K562 (cell line): ENCODE results near the gene DNAAF3. TPM values are rescaled to one million over a fixed set of nuclear protein-coding genes. Genes with fewer than 3 reads are reported as not detected.

ENCODE experiments used
- ARID1B ChIP-seq: fragments of 450-650 bp; IDR thresholded peaks from 2 replicates; pipeline ENCODE4 v1.6.1; 2016; ENCODE audit warnings: antibody characterized with exemption, mild to moderate bottlenecking, inconsistent platforms
- FOXP1 ChIP-seq: sonication (generic); formaldehyde crosslinking; IDR thresholded peaks from 2 replicates; pipeline ENCODE4 v1.8.0; 2022; ENCODE audit warnings: mild to moderate bottlenecking, missing genetic modification reagents
- HMG20B ChIP-seq: fragments of 250-450 bp; sonication (Bioruptor Pico); IDR thresholded peaks from 2 replicates; pipeline ENCODE4 v1.5.0; 2021; ENCODE audit warnings: mild to moderate bottlenecking
- MXI1 ChIP-seq: IDR thresholded peaks from 2 replicates; pipeline ENCODE4 v1.6.1; 2011; ENCODE audit warnings: low read depth, mild to moderate bottlenecking, improper control_type of control experiment, low read length
- NR1H2 ChIP-seq: sonication (generic); formaldehyde crosslinking; IDR thresholded peaks from 2 replicates; pipeline ENCODE4 v1.4.0; 2020; ENCODE audit warnings: mild to moderate bottlenecking, missing genetic modification reagents
- PCBP1 ChIP-seq: fragments of 200-400 bp; formaldehyde crosslinking; IDR thresholded peaks from 2 replicates; pipeline ENCODE4 v1.6.1; 2018; ENCODE audit warnings: mild to moderate bottlenecking, low read depth, low read length; ENCODE audit not compliant: poor library complexity, severe bottlenecking
- RBBP5 ChIP-seq: fragments of 200-600 bp; sonication (generic); IDR thresholded peaks from 2 replicates; pipeline ENCODE4 v1.6.1; 2012; ENCODE audit warnings: borderline replicate concordance, mild to moderate bottlenecking, low read length, control low read depth, inconsistent platforms; ENCODE audit not compliant: insufficient read depth, poor library complexity, severe bottlenecking
- ZBTB12 ChIP-seq: fragments of 250-450 bp; sonication (Bioruptor Pico); IDR thresholded peaks from 2 replicates; pipeline ENCODE4 v1.4.0; 2020
- ZNF707 ChIP-seq: fragments of 250-450 bp; sonication (Bioruptor Pico); conservative IDR thresholded peaks from 2 replicates; pipeline ENCODE4 v1.8.0; 2022; ENCODE audit warnings: inconsistent platforms, mild to moderate bottlenecking, moderate library complexity
- polyA plus RNA-seq, 8 experiments: library from polyadenylated mRNA; depleted of rRNA in 4 of 8; stranded (reverse) in 5 of 8; unstranded in 3 of 8; fragments of >200 nt; fragmentation: Nextera tagmentation in 2 of 8; fragmentation: Illumina TruSeq in 1 of 8; extraction: Ambion mirVana in 2 of 8; extraction: Trizol in 1 of 8; gene quantifications; 2 replicates each; pipeline versions ENCODE4 v1.2.1 to v1.2.3, GENCODE V29; 2011 to 2014; ENCODE audit warnings: inconsistent platforms in 1 of 8, missing spikeins in 1 of 8
- total RNA-seq, 7 experiments: library from RNA; depleted of rRNA in 6 of 7; stranded (reverse); fragments of >200 nt in 6 of 7; fragmentation: Illumina TruSeq in 2 of 7; extraction: Trizol in 2 of 7; gene quantifications; 2 replicates each; pipeline versions ENCODE4 v1.2.1 to v1.2.3, GENCODE V29; 2011 to 2021; ENCODE audit warnings: low replicate concordance in 1 of 7
- TF ChIP-seq, protein P1 (sequence below): sonication (generic); formaldehyde crosslinking; IDR thresholded peaks from 2 replicates; pipeline ENCODE4 v1.8.0; 2022; ENCODE audit warnings: mild to moderate bottlenecking, missing genetic modification reagents
- TF ChIP-seq, protein P2 (sequence below), 2 experiments: fragments of 450-650 bp in 1 of 2; sonication (generic) in 1 of 2; formaldehyde crosslinking in 1 of 2; IDR thresholded peaks; 2 replicates each; pipeline versions ENCODE4 v1.7.1 to v1.9.0; 2016 to 2022; ENCODE audit warnings: inconsistent platforms in 1 of 2, mild to moderate bottlenecking in 1 of 2, missing genetic modification reagents in 1 of 2

The DNAAF3 gene
- total and polyA plus RNA-seq, 9 of the 15 experiments (the other 6 are each of a cell fraction or from before 2014, with no cell fraction given) = 21.6 to 61.5 (median 43.0) TPM

DNA sequence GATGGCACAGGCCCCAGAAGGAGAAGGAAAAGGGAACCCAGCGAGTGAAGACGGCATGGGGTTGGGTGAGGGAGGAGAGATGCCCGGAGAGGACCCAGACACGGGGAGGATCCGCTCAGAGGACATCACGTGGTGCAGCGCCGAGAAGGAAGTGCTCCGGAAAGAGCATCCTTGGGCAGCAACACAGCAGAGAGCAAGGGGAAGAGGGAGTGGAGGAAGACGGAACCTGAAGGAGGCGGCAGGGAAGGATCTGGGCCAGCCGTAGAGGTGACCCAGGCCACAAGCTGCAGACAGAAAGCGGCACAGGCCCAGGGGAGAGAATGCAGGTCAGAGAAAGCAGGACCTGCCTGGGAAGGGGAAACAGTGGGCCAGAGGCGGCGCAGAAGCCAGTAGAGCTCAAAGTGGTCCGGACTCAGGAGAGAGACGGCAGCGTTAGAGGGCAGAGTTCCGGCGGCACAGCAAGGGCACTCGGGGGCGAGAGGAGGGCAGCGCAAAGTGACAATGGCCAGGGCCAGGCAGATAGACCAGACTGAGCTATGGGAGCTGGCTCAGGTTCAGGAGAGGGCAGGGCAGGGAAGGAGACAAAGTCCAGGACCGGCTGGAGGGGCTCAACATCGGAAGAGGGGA lies 50.1 kb downstream of the DNAAF3 start (continued):
- TF ChIP-seq, protein P1, sequence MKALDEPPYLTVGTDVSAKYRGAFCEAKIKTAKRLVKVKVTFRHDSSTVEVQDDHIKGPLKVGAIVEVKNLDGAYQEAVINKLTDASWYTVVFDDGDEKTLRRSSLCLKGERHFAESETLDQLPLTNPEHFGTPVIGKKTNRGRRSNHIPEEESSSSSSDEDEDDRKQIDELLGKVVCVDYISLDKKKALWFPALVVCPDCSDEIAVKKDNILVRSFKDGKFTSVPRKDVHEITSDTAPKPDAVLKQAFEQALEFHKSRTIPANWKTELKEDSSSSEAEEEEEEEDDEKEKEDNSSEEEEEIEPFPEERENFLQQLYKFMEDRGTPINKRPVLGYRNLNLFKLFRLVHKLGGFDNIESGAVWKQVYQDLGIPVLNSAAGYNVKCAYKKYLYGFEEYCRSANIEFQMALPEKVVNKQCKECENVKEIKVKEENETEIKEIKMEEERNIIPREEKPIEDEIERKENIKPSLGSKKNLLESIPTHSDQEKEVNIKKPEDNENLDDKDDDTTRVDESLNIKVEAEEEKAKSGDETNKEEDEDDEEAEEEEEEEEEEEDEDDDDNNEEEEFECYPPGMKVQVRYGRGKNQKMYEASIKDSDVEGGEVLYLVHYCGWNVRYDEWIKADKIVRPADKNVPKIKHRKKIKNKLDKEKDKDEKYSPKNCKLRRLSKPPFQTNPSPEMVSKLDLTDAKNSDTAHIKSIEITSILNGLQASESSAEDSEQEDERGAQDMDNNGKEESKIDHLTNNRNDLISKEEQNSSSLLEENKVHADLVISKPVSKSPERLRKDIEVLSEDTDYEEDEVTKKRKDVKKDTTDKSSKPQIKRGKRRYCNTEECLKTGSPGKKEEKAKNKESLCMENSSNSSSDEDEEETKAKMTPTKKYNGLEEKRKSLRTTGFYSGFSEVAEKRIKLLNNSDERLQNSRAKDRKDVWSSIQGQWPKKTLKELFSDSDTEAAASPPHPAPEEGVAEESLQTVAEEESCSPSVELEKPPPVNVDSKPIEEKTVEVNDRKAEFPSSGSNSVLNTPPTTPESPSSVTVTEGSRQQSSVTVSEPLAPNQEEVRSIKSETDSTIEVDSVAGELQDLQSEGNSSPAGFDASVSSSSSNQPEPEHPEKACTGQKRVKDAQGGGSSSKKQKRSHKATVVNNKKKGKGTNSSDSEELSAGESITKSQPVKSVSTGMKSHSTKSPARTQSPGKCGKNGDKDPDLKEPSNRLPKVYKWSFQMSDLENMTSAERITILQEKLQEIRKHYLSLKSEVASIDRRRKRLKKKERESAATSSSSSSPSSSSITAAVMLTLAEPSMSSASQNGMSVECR = no peak; the same call in none of the 2 replicates
- no peak for TF ChIP-seq HMG20B (CRISPR knock-in tag)
- no peak for TF ChIP-seq ZBTB12 (CRISPR knock-in tag)
- TF ChIP-seq MXI1 = no peak
- no peak for TF ChIP-seq ARID1B
- no peak for TF ChIP-seq NR1H2 (CRISPR knock-in tag)
- TF ChIP-seq PCBP1 = no peak
- TF ChIP-seq RBBP5 = no peak
- TF ChIP-seq, protein P2, sequence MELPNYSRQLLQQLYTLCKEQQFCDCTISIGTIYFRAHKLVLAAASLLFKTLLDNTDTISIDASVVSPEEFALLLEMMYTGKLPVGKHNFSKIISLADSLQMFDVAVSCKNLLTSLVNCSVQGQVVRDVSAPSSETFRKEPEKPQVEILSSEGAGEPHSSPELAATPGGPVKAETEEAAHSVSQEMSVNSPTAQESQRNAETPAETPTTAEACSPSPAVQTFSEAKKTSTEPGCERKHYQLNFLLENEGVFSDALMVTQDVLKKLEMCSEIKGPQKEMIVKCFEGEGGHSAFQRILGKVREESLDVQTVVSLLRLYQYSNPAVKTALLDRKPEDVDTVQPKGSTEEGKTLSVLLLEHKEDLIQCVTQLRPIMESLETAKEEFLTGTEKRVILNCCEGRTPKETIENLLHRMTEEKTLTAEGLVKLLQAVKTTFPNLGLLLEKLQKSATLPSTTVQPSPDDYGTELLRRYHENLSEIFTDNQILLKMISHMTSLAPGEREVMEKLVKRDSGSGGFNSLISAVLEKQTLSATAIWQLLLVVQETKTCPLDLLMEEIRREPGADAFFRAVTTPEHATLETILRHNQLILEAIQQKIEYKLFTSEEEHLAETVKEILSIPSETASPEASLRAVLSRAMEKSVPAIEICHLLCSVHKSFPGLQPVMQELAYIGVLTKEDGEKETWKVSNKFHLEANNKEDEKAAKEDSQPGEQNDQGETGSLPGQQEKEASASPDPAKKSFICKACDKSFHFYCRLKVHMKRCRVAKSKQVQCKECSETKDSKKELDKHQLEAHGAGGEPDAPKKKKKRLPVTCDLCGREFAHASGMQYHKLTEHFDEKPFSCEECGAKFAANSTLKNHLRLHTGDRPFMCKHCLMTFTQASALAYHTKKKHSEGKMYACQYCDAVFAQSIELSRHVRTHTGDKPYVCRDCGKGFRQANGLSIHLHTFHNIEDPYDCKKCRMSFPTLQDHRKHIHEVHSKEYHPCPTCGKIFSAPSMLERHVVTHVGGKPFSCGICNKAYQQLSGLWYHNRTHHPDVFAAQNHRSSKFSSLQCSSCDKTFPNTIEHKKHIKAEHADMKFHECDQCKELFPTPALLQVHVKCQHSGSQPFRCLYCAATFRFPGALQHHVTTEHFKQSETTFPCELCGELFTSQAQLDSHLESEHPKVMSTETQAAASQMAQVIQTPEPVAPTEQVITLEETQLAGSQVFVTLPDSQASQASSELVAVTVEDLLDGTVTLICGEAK (IDR thresholded peaks at IDR 0.05) = peak; percentile 70
- TF ChIP-seq, protein P2 (CRISPR knock-in tag; IDR thresholded peaks at IDR 0.05) = no peak
- no peak for TF ChIP-seq ZNF707 (CRISPR knock-in tag)
- no peak; the same call in 1 of the 2 replicates for TF ChIP-seq FOXP1 (CRISPR knock-in tag)
